ENCODE data around the gene PGP.

PGP gene

GRCh38 chr16:2187212-2187611, 27.4 kb downstream of the PGP start:
- no peak overlapping the region for H3K4me2 ChIP-seq (ENCODE audit: low read length, poor library complexity, severe bottlenecking)
- H4K8ac ChIP-seq (ENCODE audit: low read length), result no peak overlapping the region
- no peak overlapping the region for H3K9ac ChIP-seq (ENCODE audit: low read length)
- no peak overlapping the region for H2BK12ac ChIP-seq (ENCODE audit: low read length in 2 of 2)
- H3K27me3 ChIP-seq (ENCODE audit: control insufficient read depth in 1 of 2, insufficient read depth in 1 of 2, low read length in 2 of 2), result peaks cover 0 to 13% of the 10 kb centered on the region in 2 experiments
- H3K14ac ChIP-seq (ENCODE audit: low read length in 2 of 2), result no peak overlapping the region
- no peak overlapping the region for H4K91ac ChIP-seq (ENCODE audit: low read length)
- H2BK15ac ChIP-seq (ENCODE audit: low read depth, poor library complexity, severe bottlenecking), result no peak overlapping the region
- no peak overlapping the region for H2AFZ ChIP-seq (ENCODE audit: low read depth, low read length)
- DNase-seq, result no peak
- no peak overlapping the region for H3K27ac ChIP-seq (ENCODE audit: low read length, poor library complexity, severe bottlenecking)
- no peak overlapping the region for H2BK5ac ChIP-seq (ENCODE audit: low read depth, low read length, poor library complexity, severe bottlenecking)
- no peak overlapping the region for H2BK120ac ChIP-seq (ENCODE audit: low read depth, low read length)
- H3K36me3 ChIP-seq (ENCODE audit: control insufficient read depth in 1 of 2, insufficient read depth in 2 of 2, low read depth in 1 of 2, low read length in 2 of 2), result peaks cover 0 to 7% of the 10 kb centered on the region in 2 experiments
- no peak overlapping the region for H2AK5ac ChIP-seq (ENCODE audit: low read length, severe bottlenecking)
- H3K4ac ChIP-seq (ENCODE audit: low read depth in 1 of 2, low read length in 2 of 2), result no peak overlapping the region
- H3K18ac ChIP-seq (ENCODE audit: low read depth in 1 of 2, low read length in 2 of 2), result no peak overlapping the region
- H3K23ac ChIP-seq (ENCODE audit: low read length in 2 of 2), result no peak overlapping the region
- peaks cover 12% of the 10 kb centered on the region for H3K4me1 ChIP-seq (ENCODE audit: control insufficient read depth, insufficient read depth, low read depth, low read length)
- no peak overlapping the region for H3K4me3 ChIP-seq (ENCODE audit: insufficient read depth in 1 of 2, low read depth in 1 of 2, low read length in 2 of 2)
- 86% methylated on average over 17 of the region's 17 CpGs for WGBS
- H3K79me1 ChIP-seq (replicated peaks; ENCODE audit: low read length, poor library complexity, severe bottlenecking), result no peaks in the 10 kb centered on the region
- H3K9me3 ChIP-seq (ENCODE audit: control insufficient read depth, low read length), result no peaks in the 10 kb centered on the region

- Histone ChIP-seq H3K4me2 (ENCODE audit: low read length, poor library complexity, severe bottlenecking) (no peak overlapping the region), H2BK120ac (ENCODE audit: low read depth, low read length) (no peak overlapping the region), H3K79me1 (replicated peaks; ENCODE audit: low read length, poor library complexity, severe bottlenecking) (no peaks in the 10 kb centered on the region), H2BK15ac (ENCODE audit: low read depth, poor library complexity, severe bottlenecking) (no peak overlapping the region), H3K4me3 (ENCODE audit: insufficient read depth in 1 of 2, low read depth in 1 of 2, low read length in 2 of 2) (no peak overlapping the region), H2BK12ac (ENCODE audit: low read length in 2 of 2) (no peak overlapping the region), H3K18ac (ENCODE audit: low read depth in 1 of 2, low read length in 2 of 2) (no peak overlapping the region), H4K91ac (ENCODE audit: low read length) (no peak overlapping the region), H3K4ac (ENCODE audit: low read depth in 1 of 2, low read length in 2 of 2) (no peak overlapping the region), H3K36me3 (ENCODE audit: control insufficient read depth in 1 of 2, insufficient read depth in 2 of 2, low read depth in 1 of 2, low read length in 2 of 2) (peaks cover 0 to 13% of the 10 kb centered on the region in 2 experiments), H3K27me3 (ENCODE audit: control insufficient read depth in 1 of 2, insufficient read depth in 1 of 2, low read length in 2 of 2) (peaks cover 0 to 13% of the 10 kb centered on the region in 2 experiments), H3K4me1 (ENCODE audit: control insufficient read depth, insufficient read depth, low read depth, low read length) (peaks cover 12% of the 10 kb centered on the region), H3K14ac (ENCODE audit: low read length in 2 of 2) (no peak overlapping the region), H3K9ac (ENCODE audit: low read length) (no peak overlapping the region), H4K8ac (ENCODE audit: low read length) (no peak overlapping the region), H3K23ac (ENCODE audit: low read length in 2 of 2) (no peak overlapping the region), H2AK5ac (ENCODE audit: low read length, severe bottlenecking) (no peak overlapping the region), H2AFZ (ENCODE audit: low read depth, low read length) (no peak overlapping the region), H2BK5ac (ENCODE audit: low read depth, low read length, poor library complexity, severe bottlenecking) (no peak overlapping the region), H3K9me3 (ENCODE audit: control insufficient read depth, low read length) (no peaks in the 10 kb centered on the region), H3K27ac (ENCODE audit: low read length, poor library complexity, severe bottlenecking) (no peak overlapping the region)
- WGBS, result 93% methylated on average over 20 of the region's 20 CpGs
- no peak for DNase-seq
Observed at GRCh38 chr16:2186505-2186904, 28.1 kb downstream of the PGP start.

- H3K18ac ChIP-seq (ENCODE audit: low read depth in 1 of 2, low read length in 2 of 2), result no peak overlapping the region
- H2BK12ac ChIP-seq (ENCODE audit: low read length in 2 of 2), result no peak overlapping the region
- no peak overlapping the region for H3K27ac ChIP-seq (ENCODE audit: low read length, poor library complexity, severe bottlenecking)
- H3K14ac ChIP-seq (ENCODE audit: low read length in 2 of 2), result no peak overlapping the region
- H4K8ac ChIP-seq (ENCODE audit: low read length), result no peak overlapping the region
- no peak overlapping the region for H3K4me3 ChIP-seq (ENCODE audit: insufficient read depth in 1 of 2, low read depth in 1 of 2, low read length in 2 of 2)
- no peak overlapping the region for H3K9ac ChIP-seq (ENCODE audit: low read length)
- H3K4me1 ChIP-seq (ENCODE audit: control insufficient read depth, insufficient read depth, low read depth, low read length), result peaks cover 12% of the 10 kb centered on the region
- H2BK15ac ChIP-seq (ENCODE audit: low read depth, poor library complexity, severe bottlenecking), result no peak overlapping the region
- no peaks in the 10 kb centered on the region for H3K79me1 ChIP-seq (replicated peaks; ENCODE audit: low read length, poor library complexity, severe bottlenecking)
- no peak overlapping the region for H2AFZ ChIP-seq (ENCODE audit: low read depth, low read length)
- H3K36me3 ChIP-seq (ENCODE audit: control insufficient read depth in 1 of 2, insufficient read depth in 2 of 2, low read depth in 1 of 2, low read length in 2 of 2), result peaks cover 0 to 13% of the 10 kb centered on the region in 2 experiments
- H3K23ac ChIP-seq (ENCODE audit: low read length in 2 of 2), result no peak overlapping the region
- no peak overlapping the region for H3K4me2 ChIP-seq (ENCODE audit: low read length, poor library complexity, severe bottlenecking)
- WGBS, result 88% methylated on average over 13 of the region's 13 CpGs
- H2BK5ac ChIP-seq (ENCODE audit: low read depth, low read length, poor library complexity, severe bottlenecking), result no peak overlapping the region
- no peak overlapping the region for H3K4ac ChIP-seq (ENCODE audit: low read depth in 1 of 2, low read length in 2 of 2)
- DNase-seq, result no peak
- H2BK120ac ChIP-seq (ENCODE audit: low read depth, low read length), result no peak overlapping the region
- no peaks in the 10 kb centered on the region for H3K9me3 ChIP-seq (ENCODE audit: control insufficient read depth, low read length)
- H4K91ac ChIP-seq (ENCODE audit: low read length), result no peak overlapping the region
- peaks cover 0 to 13% of the 10 kb centered on the region in 2 experiments for H3K27me3 ChIP-seq (ENCODE audit: control insufficient read depth in 1 of 2, insufficient read depth in 1 of 2, low read length in 2 of 2)
- H2AK5ac ChIP-seq (ENCODE audit: low read length, severe bottlenecking), result no peak overlapping the region
Observed at GRCh38 chr16:2186064-2186463, 28.6 kb downstream of the PGP start.

- Histone ChIP-seq H2BK5ac (ENCODE audit: low read depth, low read length, poor library complexity, severe bottlenecking) (no peak overlapping the region), H2BK12ac (ENCODE audit: low read length in 2 of 2) (no peak overlapping the region), H2BK120ac (ENCODE audit: low read depth, low read length) (no peak overlapping the region), H4K8ac (ENCODE audit: low read length) (no peak overlapping the region), H3K9me3 (ENCODE audit: control insufficient read depth, low read length) (no peaks in the 10 kb centered on the region), H2BK15ac (ENCODE audit: low read depth, poor library complexity, severe bottlenecking) (no peak overlapping the region), H2AFZ (ENCODE audit: low read depth, low read length) (no peak overlapping the region), H3K18ac (ENCODE audit: low read depth in 1 of 2, low read length in 2 of 2) (no peak overlapping the region), H3K4me2 (ENCODE audit: low read length, poor library complexity, severe bottlenecking) (no peak overlapping the region), H2AK5ac (ENCODE audit: low read length, severe bottlenecking) (no peak overlapping the region), H4K91ac (ENCODE audit: low read length) (no peak overlapping the region), H3K14ac (ENCODE audit: low read length in 2 of 2) (no peak overlapping the region), H3K27me3 (ENCODE audit: control insufficient read depth in 1 of 2, insufficient read depth in 1 of 2, low read length in 2 of 2) (peaks cover 0 to 13% of the 10 kb centered on the region in 2 experiments), H3K79me1 (replicated peaks; ENCODE audit: low read length, poor library complexity, severe bottlenecking) (no peaks in the 10 kb centered on the region), H3K4me3 (ENCODE audit: insufficient read depth in 1 of 2, low read depth in 1 of 2, low read length in 2 of 2) (no peak overlapping the region), H3K36me3 (ENCODE audit: control insufficient read depth in 1 of 2, insufficient read depth in 2 of 2, low read depth in 1 of 2, low read length in 2 of 2) (peaks cover 0 to 22% of the 10 kb centered on the region in 2 experiments), H3K9ac (ENCODE audit: low read length) (no peak overlapping the region), H3K4me1 (ENCODE audit: control insufficient read depth, insufficient read depth, low read depth, low read length) (peaks cover 12% of the 10 kb centered on the region), H3K27ac (ENCODE audit: low read length, poor library complexity, severe bottlenecking) (no peak overlapping the region), H3K23ac (ENCODE audit: low read length in 2 of 2) (no peak overlapping the region), H3K4ac (ENCODE audit: low read depth in 1 of 2, low read length in 2 of 2) (no peak overlapping the region)
- DNase-seq, result no peak
- 91% methylated on average over 20 of the region's 20 CpGs for WGBS
Observed at GRCh38 chr16:2184962-2185361, 29.7 kb downstream of the PGP start.

All from mesenchymal stem cell (in vitro differentiated cells and primary cell).